ENCODE measurements around the gene DSG4. TPM values are rescaled to one million over a fixed set of nuclear protein-coding genes. Genes with fewer than 3 reads are reported as not detected.
A peak's percentile ranks its signal among the peaks of the same experiment; 100 is the strongest.

DSG4 gene
- total RNA-seq, 1 experiment from 2014 or later, result not detected

DNA sequence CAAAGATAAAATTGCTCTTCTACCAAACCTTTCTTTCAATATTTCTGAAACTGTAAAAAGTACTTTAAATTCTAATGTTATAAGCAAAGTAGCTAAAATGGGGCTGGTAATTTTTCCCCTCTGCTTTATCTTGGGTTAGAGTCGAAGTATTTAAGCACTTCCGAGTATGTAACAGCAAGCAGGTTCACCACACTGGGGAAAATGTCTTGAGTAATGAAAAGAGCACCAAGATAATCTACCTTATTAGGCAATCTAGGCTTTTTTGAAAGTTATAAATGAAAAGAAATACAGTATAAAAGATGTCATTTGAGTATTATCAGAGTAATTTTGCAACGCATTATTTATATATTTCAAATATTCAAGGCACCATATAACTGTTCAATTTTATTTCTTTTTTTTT, 70.3 kb downstream of the DSG4 start:
- no peak for DNase-seq (ENCODE audit: low read depth)

DNA sequence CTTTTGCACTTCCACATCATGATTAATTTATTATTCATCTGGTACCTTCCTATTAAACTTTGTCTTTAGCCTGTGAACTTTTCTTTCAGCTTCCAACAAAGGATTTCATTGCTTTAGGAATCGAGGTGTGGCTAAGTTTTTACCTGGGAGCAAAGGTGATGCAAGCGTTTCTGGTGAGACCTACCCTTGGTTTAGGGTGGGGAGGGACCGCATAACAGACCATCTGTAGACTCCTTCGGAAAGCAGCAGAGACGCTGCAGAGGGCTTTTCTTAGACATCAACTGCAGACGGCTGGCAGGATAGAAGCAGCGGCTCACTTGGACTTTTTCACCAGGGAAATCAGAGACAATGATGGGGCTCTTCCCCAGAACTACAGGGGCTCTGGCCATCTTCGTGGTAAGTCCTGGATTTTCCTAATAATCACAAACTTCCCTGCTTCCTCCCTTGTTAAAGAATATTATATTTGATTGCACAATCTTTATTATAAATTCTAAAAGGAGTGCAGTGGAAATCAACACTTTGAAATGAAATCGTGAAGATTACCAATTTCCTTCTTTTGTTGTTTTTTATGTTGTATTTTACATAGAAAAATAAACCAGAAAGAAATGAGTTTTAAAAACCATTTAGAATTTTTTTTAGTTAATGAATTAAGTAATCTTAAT, 71.1 kb downstream of the DSG4 start, which contains the start of gene DSG3:
DSG3 (plus strand) TSS at position 212 of the 662 bp plus-strand sequence; CDS start at position 349, 137 bp downstream.
- DNase-seq (ENCODE audit: low read depth), result no peak

DNA sequence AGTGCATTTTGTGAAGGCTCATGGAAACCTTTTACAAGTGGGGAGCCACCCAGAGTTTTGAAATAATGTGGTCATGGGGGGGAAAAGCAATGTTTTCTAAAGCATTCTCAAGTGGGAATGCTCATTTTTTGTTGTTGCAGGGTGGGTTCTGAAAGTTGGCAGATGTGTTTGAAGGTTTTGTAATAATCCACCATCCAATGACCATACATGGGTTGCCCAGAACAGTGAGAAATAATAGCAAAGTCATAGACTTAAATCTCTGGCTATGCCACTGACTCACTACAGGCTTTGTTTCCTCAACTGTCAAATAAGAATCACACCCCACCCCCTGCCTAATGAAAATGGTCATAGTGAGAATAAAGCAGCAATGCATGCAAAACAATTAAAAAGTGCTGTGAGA, 73.8 kb downstream of the DSG4 start:
- DNase-seq (ENCODE audit: low read depth), result no peak

DNA sequence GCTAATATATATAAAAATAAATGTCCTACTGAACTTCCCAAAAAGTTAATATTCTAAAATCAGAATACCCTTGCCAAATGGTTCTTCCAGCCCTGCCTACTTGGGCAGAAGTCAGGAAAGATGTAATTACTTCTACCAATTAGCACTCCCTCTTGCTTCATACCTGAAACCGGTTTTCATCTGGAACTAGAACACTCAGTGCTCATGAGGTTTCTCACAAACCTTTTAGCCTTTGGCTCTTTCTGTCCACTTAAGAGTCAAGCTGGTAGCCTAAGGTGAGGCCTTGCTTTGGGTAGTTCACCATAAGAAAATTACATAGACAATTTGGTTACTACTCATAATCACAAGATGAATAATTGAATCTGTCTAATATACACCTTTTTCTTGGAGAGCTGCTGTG, 75.0 kb downstream of the DSG4 start:
- DNase-seq (ENCODE audit: low read depth), result no peak

DNA sequence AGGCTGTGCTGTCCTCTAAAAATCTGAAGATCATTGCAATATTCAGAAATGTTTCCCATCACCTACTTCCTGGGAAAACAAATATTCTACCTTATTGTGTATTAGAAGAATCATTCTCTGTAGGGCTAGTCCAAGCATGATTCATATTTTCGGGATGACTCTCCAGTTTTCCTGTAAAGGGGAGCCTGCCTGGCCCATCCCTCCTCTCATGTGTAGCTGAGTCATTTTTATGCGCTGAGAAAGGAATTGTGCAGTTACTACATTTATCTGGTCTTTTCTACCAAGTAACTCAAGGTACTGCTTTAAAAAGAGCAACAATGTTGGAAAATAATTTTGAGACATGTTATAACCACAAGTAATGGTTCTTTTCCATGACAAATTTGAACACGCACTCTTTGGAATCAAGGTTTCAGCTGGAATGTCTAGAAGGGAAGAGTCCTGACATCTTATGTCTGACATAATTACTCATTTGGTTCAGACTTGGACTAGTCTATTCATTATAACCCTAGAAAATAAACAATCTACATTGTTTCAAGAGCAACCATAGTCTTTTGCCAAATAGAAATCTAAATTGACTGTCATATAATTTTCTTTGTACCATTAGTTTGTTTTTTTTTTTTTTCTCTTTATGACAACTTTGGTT, 77.6 kb downstream of the DSG4 start:
- DNase-seq (ENCODE audit: low read depth), result peak; percentile 69

Other genes with a start within 250 kb of the DSG4 start
- gene DSC1, start 213.9 kb upstream of the DSG4 start, total RNA-seq (2014; rRNA removed; shearing (Covaris generic)), result not detected in 2 replicates
- gene DSG1, start 58.6 kb upstream of the DSG4 start, total RNA-seq (2014; rRNA removed; shearing (Covaris generic)), result not detected in 2 replicates
- not detected in 2 replicates for gene DSG3, start 71.0 kb downstream of the DSG4 start, total RNA-seq (2014; rRNA removed; shearing (Covaris generic))
- gene DSG2, start 121.4 kb downstream of the DSG4 start, total RNA-seq (2014; rRNA removed; shearing (Covaris generic)), result 22.2 and 22.3 TPM in 2 replicates
- not detected in 2 replicates for gene TTR, start 215.1 kb downstream of the DSG4 start, total RNA-seq (2014; rRNA removed; shearing (Covaris generic))